ENCODE data around the gene ITPRID1. TPM values are rescaled to one million over a fixed set of nuclear protein-coding genes. Genes with fewer than 3 reads are reported as not detected.

The ITPRID1 gene
- total RNA-seq, 1 experiment from 2014 or later, result 0.21 TPM

GRCh38 chr7:31692451-31692850 lies 178.6 kb downstream of the ITPRID1 start:
- peaks cover 3% of the 10 kb centered on the region for H3K27me3 ChIP-seq (replicated peaks; ENCODE audit: insufficient read depth, low read depth, low read length, poor library complexity)
- no TSS peak for BruUV-seq (replicated peaks)
- H3K9me3 ChIP-seq (ENCODE audit: low read depth, low read length, poor library complexity, severe bottlenecking), result no peaks in the 10 kb centered on the region
- H3K27ac ChIP-seq (ENCODE audit: low read depth, low read length, poor library complexity, severe bottlenecking), result no peak overlapping the region
- no peak for TF ChIP-seq CTCF (conservative IDR thresholded peaks at IDR 0.05; ENCODE audit: low read depth, low read length)
- TF ChIP-seq EZH2 (IDR thresholded peaks at IDR 0.05; ENCODE audit: borderline replicate concordance, low read depth, low read length, poor library complexity, severe bottlenecking), result no peak
- no peaks in the 10 kb centered on the region for H3K4me1 ChIP-seq (ENCODE audit: insufficient read depth, low read length, poor library complexity, severe bottlenecking)
- H3K4me3 ChIP-seq (ENCODE audit: low read depth, low read length, poor library complexity, severe bottlenecking), result no peak overlapping the region
- no peaks in the 10 kb centered on the region for H3K36me3 ChIP-seq (ENCODE audit: insufficient read depth, low read length, poor library complexity, severe bottlenecking)
- DNase-seq (ENCODE audit: low spot score), result no peak
- intact Hi-C loops (cut with micrococcal nuclease; ENCODE audit: unreplicated experiment), result no loop called here
- POLR2A ChIA-PET (ENCODE audit: low non-redundant PET), result no interaction called here
- CTCF ChIA-PET, result no interaction called here

- Histone ChIP-seq H3K4me3 (ENCODE audit: low read depth, low read length, poor library complexity, severe bottlenecking) (no peak overlapping the region), H3K4me1 (ENCODE audit: insufficient read depth, low read length, poor library complexity, severe bottlenecking) (no peaks in the 10 kb centered on the region), H3K27me3 (replicated peaks; ENCODE audit: insufficient read depth, low read depth, low read length, poor library complexity) (peaks cover 3% of the 10 kb centered on the region), H3K9me3 (ENCODE audit: low read depth, low read length, poor library complexity, severe bottlenecking) (no peaks in the 10 kb centered on the region), H3K36me3 (ENCODE audit: insufficient read depth, low read length, poor library complexity, severe bottlenecking) (no peaks in the 10 kb centered on the region), H3K27ac (ENCODE audit: low read depth, low read length, poor library complexity, severe bottlenecking) (no peak overlapping the region)
- DNase-seq (ENCODE audit: low spot score), result no peak
- ChIA-PET CTCF (no interaction called here), POLR2A (ENCODE audit: low non-redundant PET) (no interaction called here)
- intact Hi-C loops (cut with micrococcal nuclease; ENCODE audit: unreplicated experiment), result no loop called here
- BruUV-seq (replicated peaks), result no TSS peak
- no peak for TF ChIP-seq EZH2 (IDR thresholded peaks at IDR 0.05; ENCODE audit: borderline replicate concordance, low read depth, low read length, poor library complexity, severe bottlenecking)
- no peak for TF ChIP-seq CTCF (conservative IDR thresholded peaks at IDR 0.05; ENCODE audit: low read depth, low read length)
Measured at GRCh38 chr7:31692871-31693270, 179.0 kb downstream of the ITPRID1 start.

GRCh38 chr7:31695859-31696614 lies 182.1 kb downstream of the ITPRID1 start:
- TF ChIP-seq EZH2 (IDR thresholded peaks at IDR 0.05; ENCODE audit: borderline replicate concordance, low read depth, low read length, poor library complexity, severe bottlenecking) (no peak), CTCF (conservative IDR thresholded peaks at IDR 0.05; ENCODE audit: low read depth, low read length) (no peak)
- ChIA-PET POLR2A (ENCODE audit: low non-redundant PET) (no interaction called here), CTCF (no interaction called here)
- intact Hi-C loops (cut with micrococcal nuclease; ENCODE audit: unreplicated experiment), result no loop called here
- no peak for DNase-seq (ENCODE audit: low spot score)
- Histone ChIP-seq H3K27ac (ENCODE audit: low read depth, low read length, poor library complexity, severe bottlenecking) (no peak overlapping the region), H3K4me3 (ENCODE audit: low read depth, low read length, poor library complexity, severe bottlenecking) (no peak overlapping the region), H3K36me3 (ENCODE audit: insufficient read depth, low read length, poor library complexity, severe bottlenecking) (no peaks in the 10 kb centered on the region), H3K9me3 (ENCODE audit: low read depth, low read length, poor library complexity, severe bottlenecking) (no peaks in the 10 kb centered on the region), H3K4me1 (ENCODE audit: insufficient read depth, low read length, poor library complexity, severe bottlenecking) (no peaks in the 10 kb centered on the region), H3K27me3 (replicated peaks; ENCODE audit: insufficient read depth, low read depth, low read length, poor library complexity) (peaks cover 3% of the 10 kb centered on the region)
- BruUV-seq (replicated peaks), result no TSS peak

Measured in A673 (cell line).